ENCODE data around the gene TMTC3.

TMTC3 gene

GRCh38 chr12:88122666-88123065 is 19.4 kb upstream of the TMTC3 start:
- Histone ChIP-seq H3K4me3 (ENCODE audit: insufficient read depth, low read length, poor library complexity, severe bottlenecking) (no peak overlapping the region), H3F3A (ENCODE audit: insufficient read depth) (no peaks in the 10 kb centered on the region), H2AFZ (ENCODE audit: low read depth, low read length, severe bottlenecking) (no peak overlapping the region), H3K9ac (ENCODE audit: low read length) (no peak overlapping the region), H3K9me3 (ENCODE audit: insufficient read depth, low read length) (no peaks in the 10 kb centered on the region), H3K27me3 (ENCODE audit: low read length) (no peaks in the 10 kb centered on the region), H4K20me1 (ENCODE audit: low read depth, low read length) (no peaks in the 10 kb centered on the region), H3K27ac (ENCODE audit: low read depth, low read length) (no peak overlapping the region), H3K9me2 (replicated peaks; ENCODE audit: insufficient read depth, low read length) (no peaks in the 10 kb centered on the region), H3K36me3 (ENCODE audit: low read length) (peaks cover 30% of the 10 kb centered on the region; the same call in 1 of the 2 replicates), H3K4me2 (ENCODE audit: low read depth, low read length, poor library complexity, severe bottlenecking) (no peak overlapping the region), H3K79me2 (ENCODE audit: insufficient read depth, low read length) (no peaks in the 10 kb centered on the region)
- TF ChIP-seq EZH2phosphoT487 (conservative IDR thresholded peaks at IDR 0.05; ENCODE audit: low read length): no peak
- TF ChIP-seq CTCF (IDR thresholded peaks at IDR 0.05; ENCODE audit: insufficient read depth, low read length, poor library complexity, severe bottlenecking): no peak

- H3K36me3 ChIP-seq (ENCODE audit: low read length): peaks cover 36% of the 10 kb centered on the region
- no peaks in the 10 kb centered on the region for H3K9me3 ChIP-seq (ENCODE audit: insufficient read depth, low read length)
- no peak overlapping the region for H3K27ac ChIP-seq (ENCODE audit: low read depth, low read length)
- H3F3A ChIP-seq (ENCODE audit: insufficient read depth): no peaks in the 10 kb centered on the region; the same call in 1 of the 2 replicates
- no peak for TF ChIP-seq EZH2phosphoT487 (conservative IDR thresholded peaks at IDR 0.05; ENCODE audit: low read length)
- TF ChIP-seq CTCF (IDR thresholded peaks at IDR 0.05; ENCODE audit: insufficient read depth, low read length, poor library complexity, severe bottlenecking): no peak
- no peaks in the 10 kb centered on the region for H4K20me1 ChIP-seq (ENCODE audit: low read depth, low read length)
- no peak overlapping the region for H2AFZ ChIP-seq (ENCODE audit: low read depth, low read length, severe bottlenecking)
- H3K9me2 ChIP-seq (replicated peaks; ENCODE audit: insufficient read depth, low read length): no peaks in the 10 kb centered on the region
- H3K4me3 ChIP-seq (ENCODE audit: insufficient read depth, low read length, poor library complexity, severe bottlenecking): no peak overlapping the region
- H3K4me2 ChIP-seq (ENCODE audit: low read depth, low read length, poor library complexity, severe bottlenecking): no peak overlapping the region
- H3K9ac ChIP-seq (ENCODE audit: low read length): no peak overlapping the region
- no peaks in the 10 kb centered on the region for H3K27me3 ChIP-seq (ENCODE audit: low read length)
- no peaks in the 10 kb centered on the region for H3K79me2 ChIP-seq (ENCODE audit: insufficient read depth, low read length)
Measured at GRCh38 chr12:88127099-88127498, 15.0 kb upstream of the TMTC3 start.

GRCh38 chr12:88127855-88128254 is 14.3 kb upstream of the TMTC3 start:
- Histone ChIP-seq H3K4me2 (ENCODE audit: low read depth, low read length, poor library complexity, severe bottlenecking) (no peak overlapping the region), H3K36me3 (ENCODE audit: low read length) (peaks cover 36% of the 10 kb centered on the region), H3K9me3 (ENCODE audit: insufficient read depth, low read length) (no peaks in the 10 kb centered on the region), H3K9ac (ENCODE audit: low read length) (no peak overlapping the region), H3K27me3 (ENCODE audit: low read length) (no peaks in the 10 kb centered on the region), H3K79me2 (ENCODE audit: insufficient read depth, low read length) (no peaks in the 10 kb centered on the region), H3K27ac (ENCODE audit: low read depth, low read length) (no peak overlapping the region), H4K20me1 (ENCODE audit: low read depth, low read length) (no peaks in the 10 kb centered on the region), H3K9me2 (replicated peaks; ENCODE audit: insufficient read depth, low read length) (no peaks in the 10 kb centered on the region), H3F3A (ENCODE audit: insufficient read depth) (no peaks in the 10 kb centered on the region; the same call in 1 of the 2 replicates), H3K4me3 (ENCODE audit: insufficient read depth, low read length, poor library complexity, severe bottlenecking) (no peak overlapping the region), H2AFZ (ENCODE audit: low read depth, low read length, severe bottlenecking) (no peak overlapping the region)
- TF ChIP-seq CTCF (IDR thresholded peaks at IDR 0.05; ENCODE audit: insufficient read depth, low read length, poor library complexity, severe bottlenecking): no peak
- no peak for TF ChIP-seq EZH2phosphoT487 (conservative IDR thresholded peaks at IDR 0.05; ENCODE audit: low read length)

Data from SU-DHL-6 (cell line).